Measurements from ENCODE around the gene BNIP5.

Gene BNIP5, protein sequence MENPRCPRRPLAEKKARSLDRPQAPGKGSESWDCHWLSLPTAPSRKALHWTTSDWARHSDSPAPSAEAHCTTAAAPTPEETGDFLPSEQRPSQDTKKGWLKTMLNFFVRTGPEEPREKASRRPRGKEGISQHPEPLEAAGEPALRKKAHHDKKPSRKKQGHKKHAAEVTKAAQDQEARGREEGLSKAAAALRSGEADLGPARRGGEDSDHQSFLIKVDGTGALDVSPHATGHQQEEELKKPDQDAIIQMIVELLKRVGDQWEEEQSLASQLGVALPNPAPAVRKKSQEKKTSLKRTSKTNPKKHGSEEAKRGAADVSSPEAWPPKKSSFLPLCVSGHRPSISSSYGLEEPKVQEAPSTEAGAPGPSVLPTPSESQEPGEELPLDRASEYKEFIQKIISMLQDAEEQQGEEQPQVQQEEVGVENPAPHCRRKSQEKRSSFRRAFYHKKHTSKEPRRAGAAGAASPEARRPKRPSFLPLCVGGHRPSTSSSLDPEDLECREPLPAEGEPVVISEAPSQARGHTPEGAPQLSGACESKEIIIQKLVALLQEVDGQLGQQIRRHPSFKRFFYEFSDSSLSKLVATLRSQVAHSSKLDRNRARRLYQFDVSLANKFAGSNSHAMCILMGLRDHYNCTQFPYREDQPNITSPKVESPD

DNA sequence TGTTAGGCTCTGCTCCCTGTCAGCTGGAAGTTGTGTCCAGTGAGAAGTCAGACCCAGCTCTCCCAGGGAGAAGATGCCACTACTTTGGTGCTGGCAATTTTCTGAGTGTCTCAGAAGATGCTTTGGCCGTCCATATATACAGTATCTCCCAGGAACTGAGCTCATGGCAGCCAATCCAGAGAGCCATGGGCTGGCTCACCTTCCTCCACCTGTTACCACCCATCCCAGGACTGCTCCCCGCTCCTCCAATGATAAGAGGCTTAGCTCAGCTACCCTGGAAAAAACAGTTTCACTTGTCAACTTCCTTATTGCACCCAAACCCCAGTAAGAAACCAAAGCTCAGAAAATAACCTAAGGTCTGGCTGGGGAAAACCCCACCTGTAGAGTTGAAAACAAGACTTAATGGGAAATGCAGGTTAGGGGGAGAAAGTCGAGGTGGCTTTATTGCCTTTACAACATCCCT lies at the start of gene BNIP5:
Gene BNIP5, minus strand, starts transcription at position 110 of the 463 bp plus-strand sequence. CDS start 6,198 bp downstream, outside the sequence.
- no peak for DNase-seq

DNA sequence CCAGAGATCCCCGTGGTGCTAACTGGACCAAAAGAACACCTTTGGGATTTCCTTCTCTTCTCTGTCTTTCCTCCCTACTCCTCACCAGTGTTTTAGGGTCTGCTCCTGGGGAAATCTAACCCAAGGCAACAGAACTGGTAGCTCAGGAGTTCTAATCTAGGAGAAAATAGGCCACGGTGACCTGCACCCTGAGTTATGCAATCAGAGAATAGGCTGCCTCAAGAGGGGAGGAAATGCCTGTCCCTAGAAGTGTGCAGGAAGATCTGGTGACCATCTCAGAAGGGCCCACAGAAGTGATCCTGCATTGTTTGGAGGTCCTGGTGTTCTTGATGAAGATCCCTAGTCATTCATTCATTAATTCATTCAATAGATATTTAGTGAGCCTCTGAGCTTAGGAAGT lies 47.4 kb upstream of the BNIP5 start:
- DNase-seq, result no peak

DNA sequence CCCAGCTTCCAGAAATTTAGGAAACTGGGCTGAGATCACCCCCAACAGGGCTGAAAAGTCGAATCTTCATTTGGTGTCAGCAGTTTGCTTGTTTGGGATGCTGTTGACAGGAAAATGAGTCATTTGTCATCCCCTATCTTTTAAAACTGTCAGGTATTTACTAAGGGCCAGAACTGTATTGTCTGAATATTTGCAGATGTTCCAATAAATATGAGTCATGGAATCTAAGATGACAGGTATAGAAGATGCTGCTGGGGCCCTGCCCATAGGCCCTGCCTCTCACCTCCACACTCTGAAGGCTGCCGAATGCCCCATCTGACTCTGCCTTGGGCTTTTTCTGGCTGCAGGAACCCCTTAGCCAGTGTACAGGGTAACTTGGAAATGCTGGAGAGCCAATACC lies 46.9 kb upstream of the BNIP5 start:
- DNase-seq, result no peak

DNA sequence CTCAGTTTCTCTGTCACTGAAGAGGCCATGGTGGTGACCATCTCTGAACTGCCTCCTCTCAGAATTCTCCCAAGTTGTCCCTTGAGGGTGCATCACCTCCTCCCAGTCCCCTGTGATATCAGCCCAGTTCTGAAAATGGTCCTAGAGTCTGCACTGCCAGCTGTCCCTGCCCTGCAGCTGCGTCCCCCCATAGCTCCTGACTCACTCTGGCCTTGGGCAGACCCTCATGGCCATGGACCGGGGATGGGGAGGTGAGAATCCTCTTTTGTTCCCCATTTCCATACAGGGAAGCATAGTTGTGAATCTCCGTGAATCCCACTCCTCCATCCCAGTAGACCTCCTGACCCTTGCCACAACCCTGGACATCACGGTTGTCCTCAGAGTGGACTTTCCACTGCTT lies 46.3 kb upstream of the BNIP5 start:
- no peak for DNase-seq

DNA sequence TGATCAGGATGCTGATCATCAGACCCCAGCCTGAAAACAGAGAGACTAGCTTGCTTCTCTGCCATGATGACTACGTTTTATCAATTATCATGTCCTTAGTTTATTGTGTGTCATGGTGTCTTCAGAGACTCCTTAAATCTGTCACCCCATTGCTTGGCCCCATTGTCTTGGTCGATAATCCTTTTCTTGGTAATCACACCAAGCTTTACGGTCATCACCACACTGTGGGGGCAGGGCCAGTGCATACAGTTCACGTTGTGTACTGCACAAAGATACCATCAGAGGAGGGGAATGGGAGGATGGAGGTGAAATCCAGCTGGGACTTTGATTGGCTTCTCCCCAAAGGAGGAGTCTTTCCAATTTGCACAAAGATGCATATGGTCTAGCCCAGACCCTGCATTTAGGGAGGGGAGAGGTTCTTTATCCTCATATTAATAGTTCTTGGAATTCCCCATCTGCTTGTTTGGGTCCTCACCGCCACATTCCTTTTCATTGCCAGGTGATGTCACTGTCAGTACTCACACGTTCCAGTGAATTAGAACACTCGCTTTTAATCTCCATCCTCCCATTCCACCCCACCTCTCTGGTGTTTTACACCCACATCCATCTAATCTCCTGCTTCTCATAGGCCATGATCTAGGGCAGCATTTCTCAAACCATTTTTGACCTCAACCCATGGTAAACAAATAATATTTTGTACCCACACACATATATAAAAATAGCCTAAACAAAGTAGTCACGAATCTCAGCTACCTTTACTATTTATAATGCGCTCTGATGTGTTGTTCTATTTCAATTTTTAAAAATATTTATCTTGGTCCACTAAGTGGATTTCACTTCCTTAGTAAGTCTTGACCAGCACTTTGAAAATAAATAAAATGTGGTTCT lies 45.1 kb upstream of the BNIP5 start:
- DNase-seq, result no peak

DNA sequence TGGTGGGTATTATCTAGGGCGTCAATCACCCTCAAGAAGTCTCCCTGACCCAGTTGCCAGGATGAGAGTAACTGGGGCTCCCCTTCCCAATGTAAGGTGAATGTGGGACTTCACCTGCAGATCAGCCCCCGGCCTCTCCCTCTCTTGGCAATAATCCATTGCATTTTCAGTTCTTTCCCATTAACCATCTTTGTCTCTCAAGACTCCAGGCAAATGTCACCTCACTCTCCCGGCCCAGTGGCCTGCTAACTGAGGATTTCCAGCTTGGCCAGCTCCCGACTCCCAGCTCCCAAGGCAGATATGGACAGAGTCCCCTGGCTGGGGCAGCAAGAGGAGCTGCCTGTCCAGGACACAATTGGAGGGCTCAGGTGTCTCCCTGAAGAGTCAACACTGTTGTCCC lies 43.5 kb upstream of the BNIP5 start:
- DNase-seq, result no peak

DNA sequence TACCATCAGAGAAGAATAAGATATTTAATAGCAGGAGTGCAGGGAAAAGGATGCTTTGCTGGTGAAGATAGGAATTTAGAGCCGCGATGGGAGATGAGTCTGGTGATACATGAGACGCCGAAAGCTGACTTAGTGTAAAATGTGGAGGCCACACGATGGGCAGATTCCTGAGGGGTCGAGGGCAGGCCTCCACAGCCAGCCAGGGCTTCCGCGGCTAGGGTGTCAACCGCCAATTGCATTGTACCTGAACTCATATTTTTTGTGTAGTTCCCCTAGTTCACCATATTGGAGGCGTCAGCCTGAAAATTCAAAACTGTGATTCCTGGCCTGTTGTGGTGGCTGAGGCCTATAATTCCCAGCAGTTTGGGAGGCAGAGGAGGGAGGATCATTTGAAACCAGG lies 42.2 kb upstream of the BNIP5 start:
- DNase-seq, result no peak

DNA sequence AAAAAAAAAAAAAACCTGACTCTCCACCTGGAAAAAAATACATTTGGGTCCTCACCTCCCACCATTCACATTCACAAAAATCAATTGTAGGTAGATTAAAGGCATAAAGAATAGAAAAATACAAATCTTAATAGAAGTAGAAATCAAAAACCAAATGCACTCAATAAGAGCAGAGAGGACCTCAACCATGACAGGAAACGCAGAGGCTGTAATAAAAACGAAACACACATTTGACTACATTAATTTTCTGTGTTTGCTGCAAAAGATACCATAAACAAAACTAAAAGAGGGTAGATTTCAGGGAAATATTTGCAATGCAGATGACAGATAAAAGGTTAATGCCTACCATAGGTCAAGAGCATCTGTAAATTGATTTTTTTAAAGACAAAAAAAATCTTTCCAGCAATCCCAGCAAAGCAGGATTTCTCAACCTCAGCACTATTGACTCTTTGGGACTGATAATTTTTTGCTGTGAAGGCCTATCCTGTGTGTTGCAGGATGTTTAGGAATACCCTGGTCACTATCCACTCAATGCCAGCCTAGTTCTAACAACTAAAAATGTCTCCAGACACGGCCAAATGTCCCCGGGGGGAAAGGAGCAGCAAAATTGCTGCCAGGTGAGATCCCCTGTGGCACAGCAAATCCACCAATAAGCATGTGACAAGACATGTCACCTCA lies 41.7 kb upstream of the BNIP5 start:
- DNase-seq, result no peak

DNA sequence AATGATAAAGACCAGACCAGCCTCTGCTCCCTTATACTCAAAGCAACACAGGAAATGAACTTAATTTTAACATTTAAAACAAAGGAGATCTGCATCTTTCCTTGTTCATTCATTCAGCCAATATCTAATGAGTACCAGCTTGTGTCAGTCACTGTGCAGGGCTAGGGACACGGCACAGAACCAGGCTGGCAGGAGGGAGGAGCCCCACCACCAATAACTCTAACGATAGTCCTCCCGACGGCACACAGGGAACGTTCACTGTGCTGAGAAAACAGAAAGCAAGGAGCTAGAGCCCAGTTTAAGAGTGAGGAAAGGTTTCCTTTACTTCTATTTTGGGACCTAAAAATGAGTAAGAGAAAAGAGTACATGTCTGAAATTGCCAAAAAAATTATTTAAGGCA lies 40.9 kb upstream of the BNIP5 start:
- DNase-seq, result no peak

DNA sequence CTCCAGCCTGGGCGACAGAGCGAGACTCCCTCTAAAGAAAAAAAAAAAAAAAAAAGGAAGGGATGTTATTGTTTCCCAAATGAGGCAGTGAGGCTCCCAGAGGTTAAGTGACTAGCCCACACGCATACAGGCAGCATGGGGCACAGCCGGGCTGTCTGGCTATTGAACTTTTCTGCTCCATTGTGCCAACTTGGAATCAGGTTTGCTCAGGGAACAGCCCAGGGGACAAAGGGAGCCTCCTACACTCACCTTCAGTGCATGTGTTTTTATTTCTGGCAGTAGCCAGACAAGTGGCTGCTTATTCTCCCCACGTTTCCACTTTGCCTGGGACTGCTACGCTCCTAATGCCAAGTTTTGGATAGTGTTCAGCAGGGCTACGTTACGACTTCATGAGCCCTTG lies 40.1 kb upstream of the BNIP5 start:
- no peak for DNase-seq

DNA sequence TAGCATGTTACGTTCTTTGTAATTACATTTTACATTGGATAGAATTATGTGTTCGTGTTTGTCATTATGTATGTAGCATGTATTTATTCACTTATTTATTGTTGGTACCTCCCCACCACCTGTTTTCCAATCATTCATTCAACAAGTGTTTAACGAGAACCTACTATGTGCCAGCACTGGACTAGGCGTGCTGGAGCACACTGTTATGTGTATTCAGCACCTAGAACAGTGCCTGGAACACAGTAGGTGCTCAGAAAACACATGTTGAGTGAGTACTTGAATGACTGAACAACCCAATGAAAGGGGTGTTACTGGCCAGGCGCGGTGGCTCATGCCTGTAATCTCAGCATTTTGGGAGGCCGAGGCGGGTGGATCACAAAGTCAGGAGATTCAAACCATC lies 39.5 kb upstream of the BNIP5 start:
- no peak for DNase-seq

DNA sequence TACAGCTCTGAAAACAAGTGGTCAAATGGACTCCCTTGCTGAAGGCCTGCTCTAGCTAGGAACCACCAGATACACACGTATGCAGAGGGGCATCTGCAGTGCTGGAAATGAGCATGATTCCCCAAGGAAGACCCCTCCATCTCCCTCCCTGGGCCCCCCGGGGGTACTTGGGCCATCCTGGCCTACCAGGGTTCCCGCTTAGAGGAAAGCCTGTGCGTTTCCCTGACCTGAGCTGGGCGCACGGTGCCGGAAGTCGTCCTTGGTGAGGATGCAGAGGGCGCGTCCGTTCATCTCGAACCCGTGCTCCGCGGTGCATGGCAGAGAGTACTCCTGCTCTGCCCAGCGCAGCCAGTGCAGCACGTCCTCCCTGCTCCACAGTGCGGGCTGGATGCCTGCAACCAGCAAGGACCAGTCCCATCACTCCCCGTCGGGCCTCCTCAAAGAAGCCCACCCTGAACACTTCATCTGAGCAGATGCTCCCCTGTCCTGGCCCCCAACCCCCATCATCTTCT lies 39.0 kb upstream of the BNIP5 start:
- no peak for DNase-seq

DNA sequence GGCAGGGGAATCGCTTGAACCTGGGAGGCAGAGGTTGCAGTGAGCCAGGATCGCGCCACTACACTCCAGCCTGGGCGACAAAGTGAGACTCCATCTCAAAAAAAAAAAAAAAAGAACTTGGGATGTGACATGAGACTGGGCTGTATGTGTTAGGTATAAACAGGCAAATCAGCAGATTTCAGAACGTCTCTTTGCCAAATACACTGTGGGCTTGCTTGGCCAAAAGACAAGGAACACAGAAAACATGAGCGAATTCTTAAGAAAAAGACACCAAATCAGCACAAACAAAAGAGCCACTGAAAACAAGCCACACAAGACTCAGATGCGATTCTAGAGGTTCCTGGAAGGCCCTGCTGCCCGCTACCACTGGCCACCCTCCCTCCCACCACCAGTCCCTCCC lies 38.3 kb upstream of the BNIP5 start:
- DNase-seq, result no peak

DNA sequence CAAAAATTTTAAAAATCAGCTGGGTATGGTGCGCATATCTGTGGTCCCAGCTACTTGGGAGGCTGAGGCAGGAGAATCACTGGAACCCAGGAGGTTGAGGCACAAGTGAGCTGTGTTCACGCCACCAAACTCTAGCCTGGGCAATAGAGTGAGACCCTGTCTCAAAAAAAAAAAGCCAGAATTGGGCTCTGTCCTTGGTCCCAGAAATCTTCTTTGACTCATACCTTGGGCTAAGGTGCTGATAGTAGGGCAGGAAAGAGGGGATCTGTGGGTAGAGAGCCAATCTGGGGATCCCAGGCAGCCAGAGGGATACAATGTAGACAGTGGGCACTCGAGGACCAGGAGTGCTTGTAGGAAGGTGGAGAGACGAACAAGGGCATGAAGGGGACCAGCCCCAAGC lies 37.5 kb upstream of the BNIP5 start:
- no peak for DNase-seq

DNA sequence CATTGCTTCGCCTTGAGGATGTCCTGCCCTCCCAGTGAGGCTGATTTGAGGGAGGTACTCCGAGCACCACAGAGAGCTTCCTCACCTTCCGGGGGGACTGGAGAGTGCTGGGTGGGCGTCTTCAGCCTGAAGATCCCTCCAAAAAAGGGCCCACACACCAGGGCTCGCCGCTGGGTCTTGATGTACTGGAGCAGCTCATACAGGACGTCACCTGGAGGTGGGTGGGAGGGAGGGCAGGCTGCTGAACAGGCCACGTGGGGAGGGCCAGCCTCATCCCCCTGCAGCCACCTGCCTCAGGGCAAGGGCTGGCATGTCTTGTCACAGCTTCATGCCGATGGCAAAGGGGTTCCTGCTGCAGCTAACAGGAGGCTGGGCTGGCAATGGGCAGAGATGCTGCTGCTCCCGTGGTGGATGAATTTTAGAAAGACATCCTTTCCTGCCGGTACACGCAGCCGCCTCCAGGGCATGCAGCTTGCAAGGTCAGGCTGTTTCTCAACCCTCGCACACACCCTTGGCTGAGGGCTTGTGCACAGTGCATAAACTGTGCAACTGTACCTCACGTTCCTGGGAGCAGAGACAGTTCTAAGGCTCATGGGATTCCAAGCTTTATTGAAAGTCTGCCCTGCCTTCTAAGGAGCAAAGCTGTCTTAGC lies 36.8 kb upstream of the BNIP5 start:
- no peak for DNase-seq

DNA sequence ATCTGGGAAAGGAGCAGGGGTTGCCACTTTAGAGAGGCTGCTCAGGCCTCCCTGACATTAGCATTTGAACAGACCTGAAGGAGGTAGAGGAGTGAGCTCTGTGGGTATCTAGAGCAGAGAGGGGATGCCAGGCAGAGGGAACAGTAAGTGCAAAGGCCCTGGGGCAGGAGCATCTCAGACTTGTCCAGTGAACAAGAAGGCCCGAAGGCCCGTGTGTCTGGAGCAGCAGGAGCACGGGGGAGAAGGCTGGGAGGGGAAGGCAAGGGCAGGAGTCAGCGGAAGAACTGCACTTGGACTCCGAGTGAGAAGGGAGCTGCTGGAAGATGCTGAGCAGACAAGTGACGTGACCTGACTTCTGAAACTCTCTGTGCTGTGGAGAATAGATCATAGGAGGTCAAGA lies 35.4 kb upstream of the BNIP5 start:
- DNase-seq, result no peak

DNA sequence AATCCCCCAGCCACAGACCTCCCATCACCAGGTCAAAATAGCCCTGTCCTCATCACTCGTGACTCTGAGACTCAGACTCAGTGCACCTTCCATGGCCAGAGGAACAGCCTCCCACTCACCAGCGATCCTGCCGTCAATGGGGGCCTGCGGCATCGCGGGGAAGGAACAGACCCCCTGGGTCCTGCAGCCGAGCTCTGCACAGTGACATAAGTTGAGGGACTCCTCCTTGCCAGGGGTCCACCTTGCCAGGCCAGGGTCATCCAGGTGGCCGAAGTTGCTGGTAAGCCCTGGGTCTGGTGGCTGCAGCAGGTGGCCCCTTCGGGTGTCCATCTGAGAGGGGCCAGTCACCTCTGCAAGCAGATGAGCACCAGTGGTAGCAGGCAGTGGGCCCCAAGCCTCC lies 34.5 kb upstream of the BNIP5 start:
- no peak for DNase-seq

DNA sequence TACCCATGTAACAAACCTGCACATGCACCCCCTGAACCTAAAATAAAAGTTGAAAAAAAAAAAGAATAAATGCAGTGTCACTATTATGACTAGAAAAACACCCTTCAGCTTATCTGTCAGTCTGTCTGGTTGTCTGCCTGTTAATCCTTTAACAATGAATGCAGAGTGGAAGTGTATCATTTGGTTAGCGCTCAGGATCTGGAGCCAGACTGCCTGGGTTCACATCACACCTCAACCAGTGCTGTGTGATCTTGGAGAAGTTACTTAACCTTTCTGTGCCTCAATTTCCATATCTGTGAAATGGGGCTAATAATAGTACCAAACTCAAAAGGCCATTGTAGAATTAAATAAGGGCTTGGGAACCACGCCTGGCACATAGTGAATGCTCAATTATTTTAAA lies 34.0 kb upstream of the BNIP5 start:
- no peak for DNase-seq

DNA sequence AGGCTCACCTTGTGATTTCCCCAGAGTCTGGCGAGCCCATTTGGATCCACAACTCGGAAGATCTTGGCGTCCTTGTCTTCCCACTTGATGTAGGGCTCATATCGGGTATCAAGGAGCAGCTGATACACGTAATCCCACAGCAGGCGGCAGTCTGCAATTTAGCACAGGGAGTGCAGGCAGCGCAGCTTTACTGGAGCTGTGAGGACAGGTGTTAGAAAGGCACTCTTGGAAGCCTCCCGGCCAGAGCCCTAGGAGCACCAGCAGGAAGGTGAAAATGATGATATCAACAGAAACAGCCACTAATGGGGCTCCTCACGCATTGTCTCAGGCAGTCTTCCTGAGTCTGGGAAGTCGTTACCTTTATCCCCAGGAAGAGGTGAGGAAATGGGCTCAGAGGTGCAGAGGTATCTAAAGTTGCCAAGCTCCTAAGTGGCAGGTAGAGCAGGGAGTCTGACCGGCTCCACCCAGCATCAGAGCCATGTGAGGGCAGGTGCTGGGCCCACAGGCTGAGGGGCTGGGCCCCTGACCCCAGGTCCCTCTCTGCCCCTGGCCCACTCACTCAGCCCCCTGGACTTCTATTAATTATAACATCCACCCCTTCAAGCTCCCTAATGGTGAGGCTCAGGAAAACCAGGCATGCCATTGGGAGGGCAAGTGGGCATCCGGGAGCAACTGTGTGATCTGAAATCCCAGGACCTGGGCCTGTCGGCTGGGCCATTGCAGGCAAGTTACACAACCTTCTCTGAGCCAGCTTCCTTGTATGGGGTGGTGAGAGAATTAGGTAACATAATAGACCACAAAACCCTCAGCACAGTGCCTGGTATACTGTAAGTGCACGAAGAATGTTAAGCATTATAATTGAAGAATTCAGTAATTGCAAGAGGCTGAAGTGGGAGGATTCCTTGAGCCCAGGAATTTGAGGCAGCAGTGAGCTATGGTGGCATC lies 32.5 kb upstream of the BNIP5 start:
- DNase-seq, result peak; percentile 86

DNA sequence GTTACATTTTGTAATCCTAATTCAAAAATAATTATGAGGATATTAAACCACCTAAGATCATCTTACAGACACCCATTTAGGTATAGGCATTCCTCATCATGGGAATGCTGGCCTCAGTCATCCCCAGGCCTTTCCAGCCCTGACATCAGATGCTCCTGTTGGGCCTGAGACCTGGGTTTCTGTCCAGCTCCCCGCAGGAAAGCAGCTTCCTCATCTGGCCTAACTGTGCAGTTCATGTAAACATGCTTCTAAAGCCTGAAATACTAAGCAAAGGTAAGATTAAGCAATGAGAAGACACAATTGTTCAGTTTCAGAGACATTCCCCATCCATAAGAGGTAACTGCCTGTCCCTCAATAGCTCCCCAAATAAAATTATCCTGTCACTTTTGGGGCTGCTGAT lies 31.7 kb upstream of the BNIP5 start:
- no peak for DNase-seq

DNA sequence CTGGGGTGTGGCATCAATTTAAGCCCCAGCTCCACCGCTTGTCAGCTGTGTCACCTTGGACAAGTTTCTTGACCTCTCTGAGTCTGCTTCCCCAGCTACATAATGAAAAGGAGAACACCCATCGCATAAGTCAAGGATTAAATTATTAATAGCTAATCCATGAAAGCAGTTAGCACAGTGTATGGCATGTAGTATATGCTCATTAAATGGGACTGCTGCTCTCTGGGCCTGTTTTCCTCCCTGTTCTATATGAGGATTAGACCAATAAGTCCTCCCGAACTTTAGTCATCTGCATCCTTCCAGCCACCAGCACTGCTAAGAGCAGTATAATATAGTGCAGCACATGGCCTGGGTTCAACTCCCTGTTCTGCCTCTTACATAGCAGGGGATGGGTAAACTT lies 31.1 kb upstream of the BNIP5 start:
- no peak for DNase-seq
